VCaP (cell line): ENCODE measurements around the gene PACSIN2.
"Not testable (repeated sequence)": the region's sequence is repeated elsewhere in the genome, so short reads cannot be mapped to it uniquely, and the experiment has no call there.

Experiments
- H3K27ac ChIP-seq: fragments of 450-650 bp; 2 replicates; pipeline ENCODE4 v1.5.1; 2017
- CTCF ChIP-seq: fragments of 450-650 bp; conservative IDR thresholded peaks from 2 replicates; pipeline ENCODE4 v1.5.1; 2017; ENCODE audit warnings: mild to moderate bottlenecking, moderate library complexity

The PACSIN2 gene

GRCh38 chr22:42939941-42940653, 74.9 kb downstream of the PACSIN2 start:
- H3K27ac ChIP-seq: peak overlapping the region; percentile 64

GRCh38 chr22:42939451-42939881, 75.5 kb downstream of the PACSIN2 start:
- TF ChIP-seq CTCF: no peak
- peak overlapping the region; percentile 64 for H3K27ac ChIP-seq

More at GRCh38 chr22:42939941-42940653, 74.9 kb downstream of the PACSIN2 start:
- TF ChIP-seq CTCF: no peak

GRCh38 chr22:42938976-42939375, 76.0 kb downstream of the PACSIN2 start:
- TF ChIP-seq CTCF: no peak
- H3K27ac ChIP-seq: peak overlapping the region; percentile 64

GRCh38 chr22:42938449-42938848, 76.5 kb downstream of the PACSIN2 start:
- H3K27ac ChIP-seq: peak overlapping the region; percentile 64; the same call in 1 of the 2 replicates

GRCh38 chr22:42937164-42937843, 77.6 kb downstream of the PACSIN2 start:
- TF ChIP-seq CTCF: no peak
- H3K27ac ChIP-seq: peak overlapping the region; percentile 64; the same call in 1 of the 2 replicates

More at GRCh38 chr22:42938449-42938848, 76.5 kb downstream of the PACSIN2 start:
- TF ChIP-seq CTCF: no peak

- not testable (repeated sequence) for H3K27ac ChIP-seq
Measured at GRCh38 chr22:42936680-42937079, 78.3 kb downstream of the PACSIN2 start.

- no peak for TF ChIP-seq CTCF
- no peak overlapping the region; the same call in 1 of the 2 replicates for H3K27ac ChIP-seq
Measured at GRCh38 chr22:42934338-42934737, 80.6 kb downstream of the PACSIN2 start.
